Mononuclear cell (primary cell): ENCODE measurements around the gene PDE9A. TPM values are rescaled to one million over a fixed set of nuclear protein-coding genes. Genes with fewer than 3 reads are reported as not detected.

Source experiments
- H3K27me3 ChIP-seq: 2 replicates; pipeline ENCODE4 v1.6.0; 2011; ENCODE audit warnings: low read length, control low read depth; ENCODE audit not compliant: insufficient read depth
- H3K4me1 ChIP-seq: 2 replicates; pipeline ENCODE4 v1.5.1; 2011; ENCODE audit warnings: mild to moderate bottlenecking, low read length, control low read depth; ENCODE audit not compliant: insufficient read depth
- H3K4me3 ChIP-seq: 2 replicates; pipeline ENCODE4 v1.5.1; 2011; ENCODE audit warnings: mild to moderate bottlenecking, low read length, moderate library complexity
- H3K9me3 ChIP-seq: 2 replicates; pipeline ENCODE4 v1.5.1; 2011; ENCODE audit warnings: low read depth, mild to moderate bottlenecking, control low read depth, low read length
- total RNA-seq: library from RNA; depleted of rRNA; stranded (reverse); fragments of >200 nt; gene quantifications from one replicate; pipeline ENCODE4 v1.2.3, GENCODE V29; 2012

The PDE9A gene
- total RNA-seq, 1 donor: 3.0 TPM

GRCh38 chr21:42741066-42741465 is 87.6 kb downstream of the PDE9A start:
- H3K27me3 ChIP-seq: no peaks in the 10 kb centered on the region

GRCh38 chr21:42744520-42745445 is 91.4 kb downstream of the PDE9A start:
- H3K27me3 ChIP-seq: no peaks in the 10 kb centered on the region
- no peaks in the 10 kb centered on the region for H3K9me3 ChIP-seq
- no peak overlapping the region for H3K4me3 ChIP-seq
- H3K4me1 ChIP-seq: peaks cover 36% of the 10 kb centered on the region

More at GRCh38 chr21:42741066-42741465, 87.6 kb downstream of the PDE9A start:
- H3K4me1 ChIP-seq: peaks cover 42% of the 10 kb centered on the region
- no peaks in the 10 kb centered on the region for H3K9me3 ChIP-seq
- no peak overlapping the region for H3K4me3 ChIP-seq

- Histone ChIP-seq H3K9me3 (no peaks in the 10 kb centered on the region), H3K27me3 (no peaks in the 10 kb centered on the region), H3K4me3 (no peak overlapping the region), H3K4me1 (peaks cover 36% of the 10 kb centered on the region)
These were observed 92.3 kb downstream of the PDE9A start for GRCh38 chr21:42745511-42746239.

- H3K4me3 ChIP-seq: no peak overlapping the region
- H3K9me3 ChIP-seq: no peaks in the 10 kb centered on the region
- H3K27me3 ChIP-seq: no peaks in the 10 kb centered on the region
- peaks cover 36% of the 10 kb centered on the region for H3K4me1 ChIP-seq
These were observed 92.8 kb downstream of the PDE9A start for GRCh38 chr21:42746240-42746592.

GRCh38 chr21:42746593-42747275 is 93.3 kb downstream of the PDE9A start:
- Histone ChIP-seq H3K27me3 (no peaks in the 10 kb centered on the region), H3K4me1 (peaks cover 36% of the 10 kb centered on the region), H3K4me3 (no peak overlapping the region), H3K9me3 (no peaks in the 10 kb centered on the region)

GRCh38 chr21:42747276-42747701 is 93.9 kb downstream of the PDE9A start:
- H3K27me3 ChIP-seq: no peaks in the 10 kb centered on the region
- no peaks in the 10 kb centered on the region for H3K9me3 ChIP-seq
- H3K4me3 ChIP-seq: no peak overlapping the region

GRCh38 chr21:42747746-42748351 is 94.4 kb downstream of the PDE9A start:
- Histone ChIP-seq H3K9me3 (no peaks in the 10 kb centered on the region), H3K4me1 (peaks cover 36% of the 10 kb centered on the region), H3K4me3 (no peak overlapping the region), H3K27me3 (no peaks in the 10 kb centered on the region)

More at GRCh38 chr21:42747276-42747701, 93.9 kb downstream of the PDE9A start:
- peaks cover 36% of the 10 kb centered on the region for H3K4me1 ChIP-seq

GRCh38 chr21:42748620-42749176 is 95.3 kb downstream of the PDE9A start:
- no peak overlapping the region for H3K4me3 ChIP-seq
- peaks cover 36% of the 10 kb centered on the region for H3K4me1 ChIP-seq
- H3K9me3 ChIP-seq: no peaks in the 10 kb centered on the region
- H3K27me3 ChIP-seq: no peaks in the 10 kb centered on the region

GRCh38 chr21:42750737-42751530 is 97.5 kb downstream of the PDE9A start:
- Histone ChIP-seq H3K4me3 (no peak overlapping the region), H3K27me3 (no peaks in the 10 kb centered on the region), H3K4me1 (peaks cover 26% of the 10 kb centered on the region), H3K9me3 (no peaks in the 10 kb centered on the region)

- Histone ChIP-seq H3K4me1 (peaks cover 17% of the 10 kb centered on the region), H3K4me3 (no peak overlapping the region), H3K27me3 (no peaks in the 10 kb centered on the region), H3K9me3 (no peaks in the 10 kb centered on the region)
These were observed 98.4 kb downstream of the PDE9A start for GRCh38 chr21:42751866-42752265.

GRCh38 chr21:42753804-42754203 is 100.4 kb downstream of the PDE9A start:
- H3K4me3 ChIP-seq: no peak overlapping the region
- peaks cover 5% of the 10 kb centered on the region for H3K4me1 ChIP-seq
- no peaks in the 10 kb centered on the region for H3K9me3 ChIP-seq
- no peaks in the 10 kb centered on the region for H3K27me3 ChIP-seq

GRCh38 chr21:42754270-42754933 is 101.0 kb downstream of the PDE9A start:
- H3K27me3 ChIP-seq: no peaks in the 10 kb centered on the region
- no peak overlapping the region for H3K4me3 ChIP-seq
- peaks cover 1% of the 10 kb centered on the region for H3K4me1 ChIP-seq
- no peaks in the 10 kb centered on the region for H3K9me3 ChIP-seq

- H3K9me3 ChIP-seq: no peaks in the 10 kb centered on the region
- no peaks in the 10 kb centered on the region for H3K27me3 ChIP-seq
- H3K4me3 ChIP-seq: no peak overlapping the region
- H3K4me1 ChIP-seq: no peaks in the 10 kb centered on the region
These were observed 101.7 kb downstream of the PDE9A start for GRCh38 chr21:42755031-42755665.
